Activated naive CD8-positive, alpha-beta T cell (primary cell): Measurements from ENCODE around the gene CYP2S1.
"Not testable (repeated sequence)": the region's sequence is repeated elsewhere in the genome, so short reads cannot be mapped to it uniquely, and the experiment has no call there.

Experiments
- H3K27ac Mint-ChIP-seq: one replicate; pipeline ENCODE4 v1.8.0; 2021; ENCODE audit warnings: mixed read lengths
- H3K27me3 Mint-ChIP-seq: one replicate; pipeline ENCODE4 v1.8.0; 2021; ENCODE audit warnings: mixed read lengths
- H3K36me3 Mint-ChIP-seq: one replicate; pipeline ENCODE4 v1.8.0; 2021; ENCODE audit warnings: mixed read lengths
- H3K4me1 Mint-ChIP-seq: one replicate; pipeline ENCODE4 v1.8.0; 2021; ENCODE audit warnings: low read depth, mixed read lengths
- H3K4me3 Mint-ChIP-seq: one replicate; pipeline ENCODE4 v1.8.0; 2021; ENCODE audit warnings: mild to moderate bottlenecking, mixed read lengths
- H3K9me3 Mint-ChIP-seq: one replicate; pipeline ENCODE4 v1.8.0; 2021; ENCODE audit warnings: low read depth, mixed read lengths

CYP2S1 gene

GRCh38 chr19:41192574-41193429 is at the start of gene CYP2S1:
CYP2S1 (plus strand) TSS chr19:41193219; CDS start chr19:41193265, 46 bp downstream.
- peak within 1 kb of the TSS; percentile 48 for H3K4me3 Mint-ChIP-seq
- no peaks in the 10 kb centered on the region for H3K36me3 Mint-ChIP-seq
- H3K27me3 Mint-ChIP-seq = peaks cover 22% of the 10 kb centered on the region
- no peak within 1 kb of the TSS for H3K27ac Mint-ChIP-seq
- no peaks in the 10 kb centered on the region for H3K9me3 Mint-ChIP-seq
- peaks cover 17% of the 10 kb centered on the region for H3K4me1 Mint-ChIP-seq

- no peak overlapping the region for H3K4me3 Mint-ChIP-seq
- H3K36me3 Mint-ChIP-seq = no peaks in the 10 kb centered on the region
- peaks cover 3% of the 10 kb centered on the region for H3K27me3 Mint-ChIP-seq
- no peaks in the 10 kb centered on the region for H3K9me3 Mint-ChIP-seq
- no peak overlapping the region for H3K27ac Mint-ChIP-seq
- H3K4me1 Mint-ChIP-seq = no peaks in the 10 kb centered on the region
Observed at GRCh38 chr19:41144403-41144802, 48.6 kb upstream of the CYP2S1 start.

GRCh38 chr19:41149831-41150230 is 43.2 kb upstream of the CYP2S1 start:
- no peak overlapping the region for H3K4me3 Mint-ChIP-seq
- H3K9me3 Mint-ChIP-seq = no peaks in the 10 kb centered on the region
- no peak overlapping the region for H3K27ac Mint-ChIP-seq
- no peaks in the 10 kb centered on the region for H3K36me3 Mint-ChIP-seq
- peaks cover 3% of the 10 kb centered on the region for H3K27me3 Mint-ChIP-seq
- no peaks in the 10 kb centered on the region for H3K4me1 Mint-ChIP-seq

GRCh38 chr19:41150986-41151385 is 42.0 kb upstream of the CYP2S1 start:
- H3K27ac Mint-ChIP-seq, H3K27me3 Mint-ChIP-seq, H3K4me1 Mint-ChIP-seq, H3K36me3 Mint-ChIP-seq, H3K9me3 Mint-ChIP-seq, H3K4me3 Mint-ChIP-seq: not testable (repeated sequence)

GRCh38 chr19:41154060-41154459 is 39.0 kb upstream of the CYP2S1 start:
- H3K4me1 Mint-ChIP-seq = no peaks in the 10 kb centered on the region
- H3K27me3 Mint-ChIP-seq = no peaks in the 10 kb centered on the region
- H3K27ac Mint-ChIP-seq = no peak overlapping the region
- H3K4me3 Mint-ChIP-seq = no peak overlapping the region
- H3K9me3 Mint-ChIP-seq = no peaks in the 10 kb centered on the region
- no peaks in the 10 kb centered on the region for H3K36me3 Mint-ChIP-seq

- no peaks in the 10 kb centered on the region for H3K36me3 Mint-ChIP-seq
- H3K9me3 Mint-ChIP-seq = no peaks in the 10 kb centered on the region
- no peaks in the 10 kb centered on the region for H3K4me1 Mint-ChIP-seq
- no peak overlapping the region for H3K4me3 Mint-ChIP-seq
- H3K27me3 Mint-ChIP-seq = no peaks in the 10 kb centered on the region
- no peak overlapping the region for H3K27ac Mint-ChIP-seq
Observed at GRCh38 chr19:41156207-41156606, 36.8 kb upstream of the CYP2S1 start.

GRCh38 chr19:41159881-41160280 is 33.1 kb upstream of the CYP2S1 start:
- Mint-ChIP-seq H3K4me1 (no peaks in the 10 kb centered on the region), H3K36me3 (no peaks in the 10 kb centered on the region), H3K27ac (no peak overlapping the region), H3K9me3 (no peaks in the 10 kb centered on the region), H3K4me3 (no peak overlapping the region), H3K27me3 (no peaks in the 10 kb centered on the region)

- Mint-ChIP-seq H3K4me3 (no peak overlapping the region), H3K4me1 (no peaks in the 10 kb centered on the region), H3K27ac (no peak overlapping the region)
Observed at GRCh38 chr19:41161903-41162302, 31.1 kb upstream of the CYP2S1 start.

GRCh38 chr19:41166944-41167804 is 25.8 kb upstream of the CYP2S1 start:
- peaks cover 3% of the 10 kb centered on the region for H3K36me3 Mint-ChIP-seq
- no peak overlapping the region for H3K27ac Mint-ChIP-seq
- no peaks in the 10 kb centered on the region for H3K4me1 Mint-ChIP-seq
- H3K27me3 Mint-ChIP-seq = peaks cover 3% of the 10 kb centered on the region
- no peak overlapping the region for H3K4me3 Mint-ChIP-seq
- no peaks in the 10 kb centered on the region for H3K9me3 Mint-ChIP-seq

More at GRCh38 chr19:41161903-41162302, 31.1 kb upstream of the CYP2S1 start:
- H3K36me3 Mint-ChIP-seq = no peaks in the 10 kb centered on the region
- no peaks in the 10 kb centered on the region for H3K9me3 Mint-ChIP-seq
- no peaks in the 10 kb centered on the region for H3K27me3 Mint-ChIP-seq

GRCh38 chr19:41172297-41173164 is 20.5 kb upstream of the CYP2S1 start:
- Mint-ChIP-seq H3K27ac (no peak overlapping the region), H3K36me3 (peaks cover 3% of the 10 kb centered on the region), H3K4me1 (peaks cover 14% of the 10 kb centered on the region), H3K4me3 (no peak overlapping the region), H3K27me3 (peaks cover 3% of the 10 kb centered on the region), H3K9me3 (no peaks in the 10 kb centered on the region)

- H3K9me3 Mint-ChIP-seq = no peaks in the 10 kb centered on the region
- no peak overlapping the region for H3K4me3 Mint-ChIP-seq
- no peak overlapping the region for H3K27ac Mint-ChIP-seq
- H3K4me1 Mint-ChIP-seq = peaks cover 14% of the 10 kb centered on the region
- H3K27me3 Mint-ChIP-seq = no peaks in the 10 kb centered on the region
- H3K36me3 Mint-ChIP-seq = no peaks in the 10 kb centered on the region
Observed at GRCh38 chr19:41174297-41174928, 18.6 kb upstream of the CYP2S1 start.

- Mint-ChIP-seq H3K9me3 (no peaks in the 10 kb centered on the region), H3K36me3 (no peaks in the 10 kb centered on the region), H3K4me3 (peak overlapping the region; percentile 48), H3K4me1 (peaks cover 14% of the 10 kb centered on the region), H3K27ac (peak overlapping the region; percentile 74), H3K27me3 (no peaks in the 10 kb centered on the region)
Observed at GRCh38 chr19:41175801-41176777, 16.9 kb upstream of the CYP2S1 start.

- H3K27ac Mint-ChIP-seq, H3K4me3 Mint-ChIP-seq, H3K27me3 Mint-ChIP-seq, H3K9me3 Mint-ChIP-seq, H3K36me3 Mint-ChIP-seq: not testable (repeated sequence)
- H3K4me1 Mint-ChIP-seq = peaks cover 12% of the 10 kb centered on the region
Observed at GRCh38 chr19:41180173-41180572, 12.8 kb upstream of the CYP2S1 start.
